DMS114 treated with DMSO at 0.1 percent for 48 hours (cell line): ENCODE results near the gene FAM217B.

Source experiments
- DNase-seq: peaks from one replicate; lab custom pipeline; 2025; ENCODE audit not compliant: unreplicated experiment; lab: John Stamatoyannopoulos, UW

Gene FAM217B

GRCh38 chr20:59940129-59940955 is at the start of gene FAM217B, which contains the start of gene PPP1R3D:
Gene FAM217B (plus strand): TSS chr20:59940389. CDS start chr20:59943944, 3,555 bp downstream.
Gene PPP1R3D (minus strand): TSS chr20:59940305. CDS start chr20:59939931, 374 bp downstream.
- peak; percentile 90 for DNase-seq

GRCh38 chr20:59891581-59891980 is 48.6 kb upstream of the FAM217B start:
- DNase-seq = no peak

GRCh38 chr20:59895908-59896307 is 44.3 kb upstream of the FAM217B start:
- DNase-seq = no peak

- DNase-seq = no peak
These were observed 37.7 kb upstream of the FAM217B start for GRCh38 chr20:59902470-59902869.

GRCh38 chr20:59903621-59904020 is 36.6 kb upstream of the FAM217B start:
- no peak for DNase-seq

- no peak for DNase-seq
These were observed 31.3 kb upstream of the FAM217B start for GRCh38 chr20:59908855-59909254.

- no peak for DNase-seq
These were observed 29.1 kb upstream of the FAM217B start for GRCh38 chr20:59911041-59911440.

GRCh38 chr20:59912609-59913008 is 27.6 kb upstream of the FAM217B start:
- DNase-seq = no peak

- DNase-seq = no peak
These were observed 19.2 kb upstream of the FAM217B start for GRCh38 chr20:59920944-59921343.

GRCh38 chr20:59923514-59923913 is 16.7 kb upstream of the FAM217B start:
- DNase-seq = no peak

- DNase-seq = no peak
These were observed 14.8 kb upstream of the FAM217B start for GRCh38 chr20:59925359-59925758.

- DNase-seq = no peak
These were observed 14.3 kb upstream of the FAM217B start for GRCh38 chr20:59925899-59926298.

GRCh38 chr20:59931511-59932312 is 8.5 kb upstream of the FAM217B start:
- DNase-seq = no peak

- DNase-seq = no peak
These were observed 7.4 kb upstream of the FAM217B start for GRCh38 chr20:59932616-59933295.

GRCh38 chr20:59933296-59933848 is 6.8 kb upstream of the FAM217B start, which contains the start of gene SYCP2:
Gene SYCP2 (minus strand): TSS chr20:59933637. CDS start chr20:59922413, 11,224 bp downstream.
- DNase-seq = peak; percentile 70

- peak; percentile 61 for DNase-seq
These were observed 6.2 kb upstream of the FAM217B start for GRCh38 chr20:59933849-59934585.

GRCh38 chr20:59935457-59936185 is 4.6 kb upstream of the FAM217B start:
- no peak for DNase-seq

- DNase-seq = no peak
These were observed 3.8 kb upstream of the FAM217B start for GRCh38 chr20:59936409-59936808.

GRCh38 chr20:59937150-59937549 is 3.0 kb upstream of the FAM217B start:
- DNase-seq = no peak

GRCh38 chr20:59938221-59938620 is 2.0 kb upstream of the FAM217B start:
- DNase-seq = no peak
